Measurements from ENCODE around the gene DEGS2.

- TF ChIP-seq EZH2phosphoT487 (IDR thresholded peaks at IDR 0.05; ENCODE audit: borderline replicate concordance) (no peak), CTCF (conservative IDR thresholded peaks at IDR 0.05; ENCODE audit: low read length) (no peak)
Observed at GRCh38 chr14:100134586-100134985, 24.9 kb downstream of the DEGS2 start.
